ENCODE results near the gene EML6.

GRCh38 chr2:54891909-54892308 lies 168.4 kb downstream of the EML6 start:
- TF ChIP-seq, protein P1, sequence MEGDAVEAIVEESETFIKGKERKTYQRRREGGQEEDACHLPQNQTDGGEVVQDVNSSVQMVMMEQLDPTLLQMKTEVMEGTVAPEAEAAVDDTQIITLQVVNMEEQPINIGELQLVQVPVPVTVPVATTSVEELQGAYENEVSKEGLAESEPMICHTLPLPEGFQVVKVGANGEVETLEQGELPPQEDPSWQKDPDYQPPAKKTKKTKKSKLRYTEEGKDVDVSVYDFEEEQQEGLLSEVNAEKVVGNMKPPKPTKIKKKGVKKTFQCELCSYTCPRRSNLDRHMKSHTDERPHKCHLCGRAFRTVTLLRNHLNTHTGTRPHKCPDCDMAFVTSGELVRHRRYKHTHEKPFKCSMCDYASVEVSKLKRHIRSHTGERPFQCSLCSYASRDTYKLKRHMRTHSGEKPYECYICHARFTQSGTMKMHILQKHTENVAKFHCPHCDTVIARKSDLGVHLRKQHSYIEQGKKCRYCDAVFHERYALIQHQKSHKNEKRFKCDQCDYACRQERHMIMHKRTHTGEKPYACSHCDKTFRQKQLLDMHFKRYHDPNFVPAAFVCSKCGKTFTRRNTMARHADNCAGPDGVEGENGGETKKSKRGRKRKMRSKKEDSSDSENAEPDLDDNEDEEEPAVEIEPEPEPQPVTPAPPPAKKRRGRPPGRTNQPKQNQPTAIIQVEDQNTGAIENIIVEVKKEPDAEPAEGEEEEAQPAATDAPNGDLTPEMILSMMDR (conservative IDR thresholded peaks at IDR 0.05; ENCODE audit: low read length), result no peak
- no peak for TF ChIP-seq EZH2phosphoT487 (IDR thresholded peaks at IDR 0.05; ENCODE audit: borderline replicate concordance)
